NCI-H1436 treated with DMSO at 0.1 percent for 48 hours (cell line): ENCODE data around the gene CACNG3.
"Not testable (repeated sequence)": the region's sequence is repeated elsewhere in the genome, so short reads cannot be mapped to it uniquely, and the experiment has no call there.

Experiments
- DNase-seq: peaks from one replicate; lab custom pipeline; 2025; lab: John Stamatoyannopoulos, UW

Gene CACNG3

DNA sequence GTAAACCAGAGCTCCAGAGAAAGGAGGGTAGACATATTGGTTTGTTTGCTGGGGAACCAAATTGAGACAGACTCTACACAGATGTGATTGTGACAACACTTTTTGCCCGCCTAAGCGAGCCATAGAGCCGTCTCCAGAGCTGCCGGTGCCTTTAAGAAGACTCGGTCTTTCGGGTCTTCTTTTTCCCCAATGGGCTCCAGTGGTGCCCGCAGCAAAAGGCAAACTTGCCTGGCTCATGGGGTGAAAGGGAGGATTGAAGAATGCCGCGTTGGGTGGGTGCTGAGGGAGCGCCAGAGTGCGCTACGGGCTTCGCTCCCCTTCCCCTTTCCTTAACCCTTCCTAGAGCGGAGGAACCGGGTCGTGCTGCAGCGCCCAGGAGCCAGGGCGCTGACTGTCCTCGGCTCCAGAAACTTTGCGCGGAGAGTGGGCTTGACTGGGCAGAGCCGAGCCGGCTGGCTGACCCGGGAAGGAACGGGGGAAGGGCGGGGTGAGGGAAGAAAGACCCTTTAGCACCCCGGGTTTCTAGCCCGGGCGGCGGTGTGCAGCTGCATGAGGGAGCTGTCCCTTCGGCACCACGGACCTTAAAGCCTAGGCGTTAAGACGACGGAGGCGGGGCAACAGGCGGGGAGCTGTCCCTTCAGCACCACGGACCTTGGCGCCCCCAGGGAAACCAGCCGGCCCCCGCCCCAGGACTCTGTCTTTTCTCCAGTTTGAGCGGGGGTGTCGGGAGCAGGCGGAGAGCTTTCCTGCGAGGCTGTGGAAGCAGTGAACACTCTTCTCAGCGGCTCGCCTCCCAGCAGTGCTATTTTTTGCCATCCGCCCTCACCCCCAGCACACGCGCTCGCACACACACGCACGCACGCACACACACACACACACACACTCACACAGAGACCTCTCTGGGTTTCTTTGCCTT is at the start of gene CACNG3:
TSS of gene CACNG3 (plus strand) at position 880 of the 916 bp plus-strand sequence. CDS start 420 bp downstream, outside the sequence.
- no peak for DNase-seq

DNA sequence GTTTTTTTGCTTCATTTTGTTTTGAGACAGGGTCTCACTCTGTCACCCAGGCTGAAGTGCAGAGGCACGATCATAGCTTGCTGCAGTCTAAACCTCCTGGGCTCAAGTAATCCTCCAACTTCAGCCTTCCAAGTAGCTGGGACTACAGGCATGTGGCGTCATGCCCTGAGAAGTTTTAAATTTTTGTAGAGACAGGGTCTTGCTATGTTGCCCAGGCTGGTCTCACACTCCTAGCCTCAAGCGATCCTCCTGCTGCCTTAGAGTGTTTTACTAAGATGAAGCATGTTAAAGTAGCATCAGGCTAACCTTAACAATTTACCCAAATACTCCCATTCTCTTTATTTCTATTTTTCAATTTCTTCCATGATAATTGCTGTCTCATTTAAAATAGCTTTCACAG is 49.2 kb upstream of the CACNG3 start:
- DNase-seq: no peak

DNA sequence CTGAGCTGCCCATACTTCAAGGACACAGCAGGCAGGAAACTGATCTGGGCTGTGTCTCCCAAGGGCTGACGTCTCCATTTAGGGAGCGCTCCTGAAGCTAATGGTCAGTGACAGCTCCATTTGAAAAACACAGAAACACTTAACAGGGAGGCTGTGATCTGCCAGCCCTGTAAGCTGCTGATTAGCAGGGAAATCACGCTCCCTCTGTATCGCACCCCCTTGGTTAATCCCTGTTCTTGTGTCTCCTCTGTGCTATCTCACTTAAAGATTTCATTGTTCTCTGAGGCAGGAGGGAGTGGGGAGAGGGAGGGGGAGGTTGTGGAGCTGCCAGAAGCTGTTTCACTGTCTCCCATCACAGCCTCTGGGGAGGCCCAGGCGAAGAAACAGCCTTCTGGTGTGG is 47.4 kb upstream of the CACNG3 start:
- no peak for DNase-seq

DNA sequence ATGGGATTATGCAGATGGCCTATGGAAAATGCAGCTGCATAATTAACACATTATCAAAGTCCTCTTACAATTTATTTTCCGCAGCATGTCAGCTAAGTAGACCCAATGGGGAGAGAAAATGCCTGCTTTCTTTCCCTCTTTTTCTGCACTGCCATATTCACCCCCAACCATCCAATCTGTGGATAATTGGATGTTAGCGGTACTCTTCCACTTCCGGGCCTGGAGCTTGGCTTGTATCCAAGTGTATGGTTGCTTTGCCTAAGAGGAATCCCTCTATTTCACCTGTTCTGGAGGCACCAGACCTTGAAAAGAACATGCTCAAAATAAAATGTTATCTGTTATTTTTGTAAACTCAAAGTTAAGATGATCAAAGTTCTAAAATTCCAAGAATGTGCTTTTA is 41.1 kb upstream of the CACNG3 start:
- no peak for DNase-seq

DNA sequence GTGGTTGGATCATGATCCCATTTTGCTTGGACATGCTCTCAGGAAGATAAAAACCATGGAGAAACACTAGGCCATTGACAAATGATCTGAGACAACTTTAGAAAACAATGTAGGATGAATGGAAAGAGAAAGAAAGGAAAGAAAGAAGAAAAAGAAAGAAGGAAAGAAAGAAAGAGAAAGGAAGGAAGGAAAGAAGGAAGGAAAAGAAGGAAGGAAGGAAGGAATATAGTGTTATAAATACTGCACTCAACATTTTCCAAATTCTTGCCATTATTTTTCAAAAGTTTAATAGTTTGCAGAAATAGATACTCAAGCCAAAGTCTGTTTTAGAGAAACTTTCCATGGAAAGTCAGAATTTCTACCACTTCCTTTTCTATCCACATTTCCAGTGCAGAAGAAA is 39.2 kb upstream of the CACNG3 start:
- no peak for DNase-seq

DNA sequence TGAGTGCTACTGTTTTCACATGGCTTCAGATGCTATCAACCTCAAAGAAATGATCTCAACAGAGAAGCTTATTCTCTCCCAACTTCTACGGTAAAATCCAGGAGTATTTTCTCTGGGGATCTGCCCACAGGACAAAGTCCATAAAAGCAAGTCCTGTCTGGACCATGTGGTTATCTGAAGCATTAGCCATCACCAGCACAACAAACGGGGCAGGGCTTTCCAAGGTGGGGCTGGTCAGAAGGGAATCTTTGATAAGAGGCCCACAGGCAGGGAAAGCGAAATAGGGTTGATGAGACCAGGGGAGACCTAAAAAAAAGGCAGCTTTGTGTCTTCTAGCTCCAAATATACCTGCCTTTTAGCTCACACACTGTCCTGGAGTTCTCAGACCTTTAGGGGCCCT is 38.7 kb upstream of the CACNG3 start:
- DNase-seq: no peak

DNA sequence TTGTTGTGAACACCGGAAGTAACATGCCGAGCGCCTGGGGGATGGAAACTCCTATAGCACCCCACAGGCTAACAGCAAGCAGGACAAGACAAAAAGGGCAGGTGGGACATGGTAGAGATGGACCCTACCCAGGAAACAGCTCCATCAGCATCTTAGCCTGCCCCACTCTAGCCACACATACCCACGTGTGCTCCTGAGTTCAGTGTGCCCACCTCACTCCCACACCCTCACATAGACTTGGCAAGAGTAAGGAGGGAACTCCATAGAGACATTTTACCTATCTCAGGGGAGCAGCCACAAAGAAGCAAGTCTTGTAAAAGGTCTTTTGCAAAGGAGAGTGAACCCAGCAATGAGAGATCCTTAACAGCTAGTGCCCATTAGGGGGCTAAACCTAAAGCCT is 37.8 kb upstream of the CACNG3 start:
- DNase-seq: no peak

DNA sequence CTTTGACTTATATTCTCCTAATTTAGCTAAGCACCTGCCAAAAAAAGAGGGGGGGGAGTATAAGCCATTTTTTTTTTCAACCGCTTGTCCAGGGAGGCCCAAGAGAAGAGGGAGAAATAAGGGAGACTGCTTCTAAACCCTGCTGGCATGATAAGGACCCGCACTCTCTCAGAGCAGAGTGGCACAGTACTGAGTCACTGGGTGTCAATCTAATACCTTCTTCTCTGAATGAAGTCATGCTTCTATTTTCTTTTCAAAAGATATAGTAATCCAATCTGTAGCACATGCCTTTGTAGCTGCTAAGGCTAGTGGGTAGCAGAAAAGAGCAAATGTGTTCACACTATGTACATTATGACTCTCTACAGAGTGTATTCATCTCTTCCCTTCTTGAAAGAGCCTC is 34.9 kb upstream of the CACNG3 start:
- DNase-seq: no peak

DNA sequence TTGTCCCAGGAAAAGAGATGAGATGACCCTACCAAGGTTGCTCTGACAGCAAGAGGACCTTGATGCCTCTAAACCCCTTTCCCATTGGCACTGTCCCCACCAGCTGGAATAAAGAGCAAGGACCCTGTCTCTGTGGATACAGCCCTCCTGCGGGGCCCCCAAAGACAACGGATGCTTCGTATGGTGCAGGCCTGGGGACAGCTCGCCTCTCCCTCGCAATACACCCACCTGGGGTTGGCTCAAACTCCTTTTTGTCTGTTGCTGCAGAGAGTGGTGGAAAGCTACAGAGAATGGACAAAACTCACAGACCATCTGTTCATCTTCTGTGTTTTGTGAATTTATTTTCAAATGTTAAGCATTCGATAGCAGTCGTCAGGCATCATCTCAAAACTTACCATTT is 27.6 kb upstream of the CACNG3 start:
- DNase-seq: no peak

DNA sequence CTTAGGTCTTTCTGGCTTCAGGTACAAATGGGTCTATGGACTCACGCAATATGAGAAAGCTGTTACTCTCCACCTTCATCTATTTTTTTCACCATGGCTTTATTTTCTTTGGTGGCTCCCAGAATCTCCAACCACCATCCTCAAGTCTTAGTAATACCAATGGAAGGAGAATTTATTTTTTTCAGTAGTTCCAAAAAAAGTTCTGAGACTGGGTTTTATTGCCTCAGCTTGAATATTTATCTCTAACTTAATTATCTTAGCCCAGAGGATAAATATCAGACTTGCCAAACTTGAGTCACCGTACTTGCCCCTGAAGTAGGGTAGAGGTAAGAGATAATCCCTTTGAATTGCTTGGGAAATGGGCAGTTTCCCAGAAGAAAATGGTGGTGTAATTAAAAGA is 23.2 kb upstream of the CACNG3 start:
- no peak for DNase-seq

DNA sequence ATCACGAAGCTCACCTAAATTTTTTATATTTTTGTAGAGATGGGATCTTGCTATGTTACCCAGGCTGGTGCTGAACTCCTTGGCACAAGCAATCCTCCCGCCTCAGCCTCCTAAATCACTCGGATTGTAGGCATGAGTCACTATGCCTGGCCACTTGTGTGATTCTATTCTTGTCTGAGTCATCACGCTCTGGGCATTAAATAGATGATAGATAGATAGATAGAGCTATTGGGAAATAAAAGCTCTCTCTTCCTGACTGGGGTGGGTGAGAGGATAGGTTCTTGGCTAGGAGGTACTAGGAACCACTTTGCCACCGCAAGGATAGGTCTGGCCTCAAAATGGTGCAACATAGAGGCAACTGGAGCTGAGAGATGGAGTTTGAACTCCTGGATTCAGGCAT is 21.4 kb upstream of the CACNG3 start:
- no peak for DNase-seq

DNA sequence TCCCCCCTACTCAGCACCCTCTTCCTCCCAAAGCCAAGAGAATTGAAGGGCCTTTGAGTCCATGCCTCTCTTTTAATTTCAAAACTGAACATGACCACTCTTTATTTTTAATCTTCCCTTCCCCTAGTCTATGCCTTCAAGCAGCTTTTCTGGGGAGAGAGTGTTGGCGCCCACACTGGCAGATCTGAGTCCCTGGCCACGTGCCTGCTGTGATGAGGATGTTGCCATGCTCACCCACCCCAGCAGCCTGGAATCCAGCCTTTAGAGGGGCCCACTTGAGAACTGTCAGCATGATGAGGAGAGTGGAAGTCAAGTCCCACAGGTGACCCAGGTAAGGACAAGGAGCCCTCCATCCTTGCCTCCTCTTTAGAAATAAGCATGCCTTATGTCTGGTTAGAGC is 20.3 kb upstream of the CACNG3 start:
- no peak for DNase-seq

DNA sequence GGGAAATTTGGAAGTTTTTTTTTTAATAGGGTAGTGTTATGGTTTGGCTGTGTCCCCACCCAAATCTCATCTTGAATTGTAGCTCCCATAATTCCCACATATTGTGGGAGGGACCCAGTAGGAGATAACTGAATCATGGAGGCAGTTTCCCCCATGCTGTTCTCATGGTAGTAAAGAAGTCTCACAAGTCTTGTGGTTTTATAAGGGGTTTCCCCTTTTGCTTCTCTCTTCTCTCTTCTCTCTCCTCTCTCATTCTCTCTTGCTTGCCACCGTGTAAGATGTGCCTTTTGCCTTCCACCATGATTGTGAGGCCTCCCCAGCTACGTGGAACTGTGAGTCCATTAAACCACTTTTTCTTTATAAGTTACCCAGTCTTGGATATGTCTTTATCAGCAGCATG is 17.3 kb upstream of the CACNG3 start:
- not testable (repeated sequence) for DNase-seq

DNA sequence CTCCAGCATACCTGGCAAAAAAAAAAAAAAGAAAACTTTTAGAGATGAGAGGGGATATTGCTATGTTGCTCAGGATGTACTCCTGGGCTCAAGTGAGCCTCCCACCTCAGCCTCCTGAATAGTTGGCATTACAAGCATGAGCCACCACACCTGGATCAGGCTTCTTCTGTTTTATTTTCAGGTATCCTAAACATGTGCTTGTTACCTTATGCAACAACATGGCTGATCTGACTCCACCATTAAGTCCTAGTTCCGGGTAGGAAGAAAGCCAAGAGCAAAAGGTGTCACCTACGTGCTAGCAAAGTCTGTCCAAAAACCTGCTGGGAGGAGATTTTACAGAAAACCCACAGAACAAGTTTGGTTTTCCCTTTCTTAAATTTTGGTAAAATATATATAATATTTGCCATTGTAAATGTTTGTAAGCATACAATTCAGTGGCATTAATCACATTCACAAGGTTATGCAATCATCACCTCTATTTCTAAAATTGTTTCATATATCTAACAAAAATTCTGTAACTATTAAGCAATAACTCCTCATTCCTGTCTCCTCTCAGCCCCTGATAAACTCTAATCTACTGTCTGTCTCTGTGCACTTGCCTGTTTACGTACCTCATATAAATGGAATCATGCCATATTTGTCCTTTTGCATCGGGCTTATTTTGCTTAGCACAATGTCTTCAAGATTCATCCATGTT is 9.1 kb upstream of the CACNG3 start:
- DNase-seq: no peak

DNA sequence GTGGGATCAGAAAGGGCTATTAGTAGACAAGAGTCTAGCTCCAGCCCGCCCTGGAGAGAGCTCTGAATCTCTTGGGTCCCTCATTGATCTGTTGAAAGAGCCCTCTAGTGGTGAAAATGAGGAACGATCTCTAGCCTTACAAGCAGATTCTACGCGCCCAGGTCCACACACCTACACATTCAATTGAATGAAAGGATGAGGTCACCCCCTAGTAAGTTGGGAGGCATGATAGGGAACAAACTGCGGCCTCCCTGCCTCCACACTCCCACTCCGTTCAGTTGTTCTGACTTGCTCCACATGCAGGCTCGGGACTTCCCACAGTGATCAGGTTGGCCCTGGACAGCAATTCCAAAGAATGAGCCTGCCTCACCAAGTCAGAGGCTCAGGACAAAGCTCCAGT is 2.9 kb upstream of the CACNG3 start:
- peak; percentile 35 for DNase-seq

DNA sequence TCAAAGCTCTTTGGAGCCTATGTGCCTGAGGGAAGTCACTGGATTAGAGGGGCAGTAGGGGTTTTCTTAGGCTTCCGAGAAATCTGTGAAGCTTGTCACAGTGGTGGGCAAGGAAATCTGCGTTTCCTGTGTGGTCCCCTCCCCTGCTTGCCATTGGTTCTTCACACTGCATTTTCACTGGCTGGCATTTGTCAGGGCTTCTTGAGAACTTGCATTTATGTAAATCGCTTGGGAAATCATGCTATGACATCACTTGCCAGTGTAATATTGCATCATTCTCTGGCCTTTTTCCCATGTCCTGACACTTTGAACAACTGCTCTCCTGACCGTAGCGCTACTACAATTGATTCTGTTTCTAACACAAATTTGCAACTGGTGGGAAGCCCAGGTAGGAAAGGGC is 1.8 kb downstream of the CACNG3 start:
- DNase-seq: no peak

DNA sequence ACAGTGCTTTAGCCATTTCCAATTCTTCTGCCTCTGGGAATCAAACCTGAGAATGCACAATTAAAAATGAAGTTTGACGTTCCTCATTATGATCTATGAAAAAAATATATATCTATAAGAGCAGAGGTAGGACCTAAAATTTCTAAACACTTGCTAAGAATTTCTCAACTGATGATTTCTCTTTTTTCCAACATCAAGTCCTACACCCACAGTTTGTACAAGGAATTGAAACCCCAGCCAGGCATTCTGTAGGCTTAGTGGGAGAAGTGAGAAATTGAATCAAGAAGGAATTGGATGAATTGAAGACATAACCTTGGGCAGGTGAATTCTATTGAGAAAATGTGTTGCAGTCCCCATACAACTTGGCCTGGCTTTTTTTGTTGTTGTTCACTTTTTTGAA is 2.7 kb downstream of the CACNG3 start:
- no peak for DNase-seq

DNA sequence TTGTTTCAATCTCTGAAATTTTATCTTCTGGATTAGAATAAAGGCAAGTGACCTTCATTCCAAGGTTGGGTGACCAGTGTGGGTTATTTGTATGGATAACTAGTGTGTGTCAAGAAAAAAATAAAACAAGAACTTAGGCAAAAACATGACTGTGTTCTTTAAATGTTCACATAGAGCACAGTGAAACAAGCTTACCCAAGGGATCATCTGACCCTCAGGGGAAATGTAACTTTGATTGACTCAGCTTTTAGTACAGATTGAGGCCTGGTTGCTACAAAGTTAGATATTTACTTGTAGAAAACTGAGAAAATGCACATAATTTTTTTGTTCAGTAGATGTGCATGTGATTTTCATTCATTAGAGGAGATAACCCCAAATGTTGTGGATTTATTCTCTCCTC is 6.7 kb downstream of the CACNG3 start:
- DNase-seq: no peak

DNA sequence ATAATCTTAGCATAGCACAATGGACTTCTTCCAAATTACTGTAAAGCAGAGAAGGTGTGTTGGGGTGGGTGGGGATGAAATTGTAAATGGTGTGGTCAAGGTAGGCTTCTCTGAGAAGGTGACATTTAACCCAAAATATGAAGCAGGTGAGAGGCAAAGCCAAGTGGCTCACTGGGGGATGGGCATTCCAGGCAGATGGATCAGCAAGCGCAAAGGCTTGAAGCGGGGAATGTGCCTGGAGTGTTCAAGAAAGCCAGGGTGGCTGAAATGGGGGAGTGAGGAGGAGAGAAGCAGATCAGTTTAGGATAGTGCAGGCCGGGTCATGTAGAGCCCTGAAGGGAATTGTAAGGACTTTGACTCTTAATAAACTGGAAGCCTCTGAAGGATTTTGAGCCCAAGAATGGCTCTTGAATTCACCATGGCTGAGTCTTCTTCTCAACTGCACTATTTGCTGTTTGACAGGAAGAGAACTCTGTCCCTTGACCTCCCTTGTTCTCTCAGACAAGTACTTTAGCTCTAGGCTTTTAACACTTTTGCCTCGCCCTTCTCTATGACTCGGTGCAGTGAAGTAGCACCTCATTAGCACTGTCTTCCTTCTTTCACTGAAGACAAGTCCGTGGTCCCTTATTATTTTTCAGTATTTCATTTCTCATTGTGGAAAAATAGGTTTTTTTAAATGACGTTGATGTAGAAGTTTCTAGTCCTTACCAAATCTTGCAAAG is 14.7 kb downstream of the CACNG3 start:
- DNase-seq: no peak

DNA sequence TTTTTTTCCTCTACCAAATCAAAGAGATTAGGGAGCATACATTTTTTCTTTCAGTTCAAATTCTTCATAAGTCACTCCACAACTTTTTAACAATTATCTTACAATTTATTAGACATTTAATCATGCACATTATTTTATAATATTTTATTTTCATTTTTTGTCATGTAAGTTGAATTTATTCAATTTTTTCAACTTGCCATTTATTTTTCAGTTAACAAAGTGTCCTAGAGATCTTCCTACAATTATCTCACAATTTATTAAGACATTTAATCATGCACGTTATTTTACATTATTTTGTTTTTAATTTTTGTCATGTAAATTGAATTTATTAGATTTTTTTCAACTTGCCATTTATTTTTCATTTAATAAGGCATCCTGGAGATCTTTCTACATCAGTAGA is 16.2 kb downstream of the CACNG3 start:
- no peak for DNase-seq

DNA sequence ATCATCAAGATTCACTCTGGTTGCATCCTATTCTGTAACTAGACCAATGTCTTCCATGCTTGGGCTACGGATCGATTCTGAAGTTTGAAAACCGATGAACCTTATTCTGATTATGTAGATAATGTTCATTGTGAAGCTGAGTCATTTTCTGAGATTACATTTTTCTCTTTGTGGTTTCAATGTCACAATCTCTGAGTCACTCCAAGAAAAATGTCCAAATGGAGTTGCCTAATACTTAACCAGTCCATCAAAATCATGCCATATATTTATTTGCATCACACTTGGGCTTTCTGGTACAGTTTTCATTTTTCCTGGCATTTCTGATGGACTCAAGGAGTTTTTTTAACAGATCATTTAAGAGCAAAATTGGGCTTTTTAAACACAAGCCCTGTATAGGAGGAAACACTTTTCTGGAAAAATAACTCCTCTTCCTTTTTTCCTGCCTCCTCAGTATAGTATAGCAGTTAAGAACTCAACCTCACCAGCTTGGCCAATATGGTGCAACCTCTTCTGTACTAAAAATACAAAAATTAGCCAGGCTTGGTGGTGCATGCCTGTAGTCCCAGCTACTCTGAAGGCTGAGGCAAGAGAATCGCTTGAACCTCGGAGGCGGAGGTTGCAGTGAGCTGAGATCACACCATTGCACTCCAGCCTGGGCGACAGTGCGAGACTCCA is 17.5 kb downstream of the CACNG3 start:
- no peak for DNase-seq

DNA sequence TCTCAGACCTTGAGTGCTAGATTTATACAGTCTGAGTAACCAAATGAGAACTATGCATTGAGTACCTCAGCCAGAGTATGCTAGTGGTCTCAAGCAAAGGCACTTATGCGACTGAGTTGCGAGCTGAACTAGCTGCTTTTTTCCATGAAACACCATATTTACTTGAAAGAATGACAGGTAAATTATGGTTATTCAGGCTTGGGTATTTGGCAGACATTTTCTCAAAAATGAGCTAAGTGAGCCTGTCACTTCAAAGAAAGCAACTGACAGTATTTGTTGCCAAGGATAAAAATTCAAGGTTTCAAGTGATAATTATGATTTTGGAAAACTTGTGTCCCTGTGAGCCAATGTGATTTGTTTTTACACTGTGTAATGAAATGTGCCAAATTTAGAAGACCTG is 19.3 kb downstream of the CACNG3 start:
- no peak for DNase-seq
